NCI-H146 treated with DMSO at 0.1 percent for 48 hours (cell line): ENCODE results near the gene KCTD11.

Source experiments
- DNase-seq: peaks from one replicate; lab custom pipeline; 2025; ENCODE audit not compliant: unreplicated experiment; lab: John Stamatoyannopoulos, UW

The KCTD11 gene

DNA sequence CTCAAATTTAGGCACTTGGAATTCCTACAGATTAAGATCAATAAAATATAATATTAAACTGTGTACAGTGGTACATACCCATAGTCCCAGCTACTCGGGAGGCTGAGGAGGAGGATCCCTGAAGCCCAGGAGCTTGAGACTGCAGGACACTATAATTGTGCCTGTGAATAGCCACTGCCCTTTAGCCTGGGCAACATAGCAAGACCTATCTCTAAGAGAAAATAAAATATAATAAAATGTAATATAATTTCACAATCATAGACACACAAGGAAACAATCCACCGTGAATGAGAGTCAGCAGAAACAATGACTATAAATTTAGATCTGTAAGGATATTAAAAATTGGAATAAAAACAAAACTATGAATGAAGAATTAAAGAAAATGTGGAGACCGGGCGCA lies 18.9 kb downstream of the KCTD11 start:
- DNase-seq = no peak

DNA sequence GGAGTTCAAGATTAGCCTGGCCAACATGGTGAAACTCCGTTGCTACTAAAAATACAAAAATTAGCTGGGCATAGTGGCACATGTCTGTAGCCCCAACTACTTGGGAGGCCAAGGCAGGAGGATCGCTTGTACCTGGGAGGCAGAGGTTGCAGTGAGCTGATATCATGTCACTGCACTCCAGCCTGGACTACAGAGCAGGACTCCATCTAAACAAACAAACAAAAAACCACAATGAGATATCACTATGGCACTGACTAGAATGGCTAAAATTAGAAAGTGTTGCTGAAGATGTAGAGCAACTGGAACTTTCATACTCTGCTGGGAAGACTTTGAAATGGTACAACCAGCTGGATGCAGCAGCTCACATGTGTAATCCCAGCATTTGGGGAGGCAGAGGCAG lies 22.4 kb downstream of the KCTD11 start:
- no peak for DNase-seq

DNA sequence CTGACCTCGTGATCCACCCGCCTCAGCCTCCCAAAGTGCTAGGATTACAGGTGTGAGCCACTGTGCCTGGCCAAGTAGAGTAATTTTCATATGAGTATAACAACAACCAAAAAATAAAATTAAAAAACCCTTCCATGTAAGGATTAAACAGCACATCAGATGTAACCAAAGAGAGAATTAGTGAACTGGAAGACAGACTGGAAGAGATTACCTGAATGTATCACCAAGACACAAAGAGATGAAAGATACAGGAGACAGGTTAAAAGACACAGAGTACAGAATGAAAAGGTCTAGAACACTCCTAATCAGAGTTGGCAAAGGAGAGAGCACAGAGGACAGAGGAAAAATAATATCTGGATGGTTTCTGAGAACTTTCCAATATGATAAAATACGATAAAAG lies 27.2 kb downstream of the KCTD11 start:
- DNase-seq = no peak

DNA sequence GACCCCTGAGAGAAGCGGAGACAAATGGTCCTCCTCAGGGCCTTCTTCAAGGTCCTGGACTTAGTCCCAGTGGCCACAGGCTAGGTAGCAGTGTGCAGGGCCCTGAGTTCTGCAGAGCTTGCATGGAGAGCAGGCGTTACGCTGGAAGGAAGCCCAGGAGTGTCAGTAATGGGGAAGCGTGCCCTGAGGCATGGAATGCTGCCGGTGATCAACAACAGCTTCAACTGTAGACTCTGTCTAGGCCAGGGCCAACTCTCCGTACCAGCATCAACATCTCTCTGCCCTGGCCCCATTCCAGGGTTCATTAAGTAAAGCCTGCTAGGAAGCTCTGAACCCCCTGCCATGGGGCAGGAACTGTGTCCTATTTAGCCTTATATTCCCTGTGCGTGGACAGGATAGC lies 28.4 kb downstream of the KCTD11 start:
- DNase-seq = peak; percentile 35

DNA sequence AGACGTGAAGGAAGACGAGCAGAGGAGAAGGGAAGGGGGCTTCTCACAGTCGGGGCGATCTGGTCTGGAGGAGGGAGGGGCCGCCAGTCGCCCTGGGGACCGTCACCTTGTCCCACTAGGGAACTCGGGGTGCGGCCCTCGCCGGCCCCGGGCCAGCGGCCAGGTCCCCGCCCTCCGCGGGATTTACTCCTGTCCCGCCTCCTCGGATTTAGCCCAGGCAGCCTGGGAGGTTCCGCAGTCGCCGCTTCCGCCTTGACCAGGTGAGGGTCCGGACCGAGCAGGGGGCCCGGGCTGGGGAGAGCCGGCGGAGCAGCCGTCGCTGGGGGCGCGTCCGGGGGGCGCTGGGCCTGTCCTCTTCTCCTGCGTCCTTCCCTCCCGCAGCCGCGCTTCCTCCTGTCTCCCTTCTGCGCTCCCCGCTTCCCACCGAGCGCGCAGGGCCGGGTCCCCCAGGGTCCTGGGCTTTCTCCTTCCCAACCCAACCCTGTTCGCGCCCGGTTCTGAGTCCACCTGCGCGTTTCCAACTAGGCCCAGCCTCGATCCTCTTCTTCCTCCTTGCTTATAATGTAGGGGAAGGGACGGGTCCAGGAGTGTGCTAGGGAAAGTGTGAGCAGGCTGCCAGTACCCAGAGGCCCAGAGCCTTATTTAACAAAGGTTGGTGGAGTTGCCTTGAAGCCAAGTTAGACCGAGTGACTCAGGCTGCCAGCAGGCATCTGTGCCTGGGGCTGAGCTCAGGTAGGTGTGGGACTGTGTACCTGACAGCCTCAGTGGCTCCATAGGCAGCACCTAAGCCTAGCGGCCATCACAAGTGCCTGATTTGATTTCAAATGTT lies 29.1 kb downstream of the KCTD11 start, which contains the start of gene TNK1:
Gene TNK1 (plus strand): TSS at position 235 of the 829 bp plus-strand sequence. CDS start 1,838 bp downstream, outside the sequence.
- peak; percentile 14 for DNase-seq

DNA sequence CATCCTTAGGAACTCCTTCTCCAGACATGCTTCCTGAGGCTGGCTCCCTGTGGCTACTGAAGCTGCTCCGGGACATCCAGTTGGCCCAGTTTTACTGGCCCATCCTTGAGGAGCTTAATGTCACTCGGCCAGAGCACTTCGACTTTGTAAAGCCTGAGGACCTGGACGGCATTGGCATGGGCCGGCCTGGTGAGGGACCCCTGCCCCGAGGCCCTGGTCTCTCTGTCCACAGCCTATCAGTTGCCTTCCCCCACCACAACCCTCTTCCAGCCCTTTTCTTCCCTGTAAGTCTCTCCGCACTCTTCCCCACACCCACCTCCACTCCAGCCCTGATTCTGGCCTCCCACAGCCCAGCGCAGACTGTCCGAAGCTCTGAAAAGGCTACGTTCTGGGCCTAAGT lies 30.9 kb downstream of the KCTD11 start:
- DNase-seq = no peak

DNA sequence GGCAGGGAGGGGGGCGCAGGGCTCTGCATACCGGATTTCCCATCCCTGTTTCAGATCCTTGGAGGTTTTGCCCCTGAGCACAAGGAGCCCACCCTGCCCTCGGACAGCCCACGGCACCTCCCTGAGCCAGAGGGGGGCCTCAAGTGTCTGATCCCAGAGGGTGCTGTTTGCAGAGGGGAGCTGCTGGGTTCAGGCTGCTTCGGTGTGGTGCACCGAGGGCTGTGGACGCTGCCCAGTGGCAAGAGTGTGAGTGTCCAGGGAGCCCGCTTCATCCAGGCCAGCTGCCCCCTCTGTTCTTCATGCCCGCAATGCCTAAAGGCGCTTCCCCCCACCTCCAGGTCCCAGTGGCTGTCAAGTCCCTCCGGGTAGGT lies 31.4 kb downstream of the KCTD11 start:
- no peak for DNase-seq

DNA sequence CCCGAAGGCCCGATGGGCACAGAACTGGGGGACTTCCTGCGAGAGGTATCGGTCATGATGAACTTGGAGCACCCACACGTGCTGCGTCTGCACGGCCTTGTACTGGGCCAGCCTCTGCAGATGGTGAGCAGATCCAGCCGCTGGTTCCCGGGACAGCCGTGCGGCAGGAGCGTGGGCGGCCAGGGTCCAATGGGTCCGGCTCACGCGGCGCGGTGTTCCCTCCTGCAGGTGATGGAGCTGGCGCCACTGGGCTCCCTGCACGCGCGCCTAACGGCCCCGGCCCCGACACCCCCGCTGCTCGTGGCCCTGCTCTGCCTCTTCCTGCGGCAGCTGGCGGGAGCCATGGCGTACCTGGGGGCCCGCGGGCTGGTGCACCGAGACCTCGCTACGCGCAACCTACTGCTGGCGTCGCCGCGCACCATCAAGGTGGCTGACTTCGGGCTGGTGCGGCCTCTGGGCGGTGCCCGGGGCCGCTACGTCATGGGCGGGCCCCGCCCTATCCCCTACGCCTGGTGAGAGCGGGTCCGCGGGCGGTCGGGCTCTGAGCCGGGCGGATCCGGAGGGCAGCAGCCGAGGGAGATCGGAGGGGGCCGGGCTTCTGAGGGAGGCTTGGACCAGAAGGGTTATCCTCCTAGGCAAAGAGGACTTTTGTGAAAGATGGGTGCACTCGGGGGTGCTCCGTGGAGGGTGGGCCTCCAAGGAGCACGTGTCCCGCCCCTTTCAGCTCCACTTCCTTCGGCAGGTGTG lies 32.0 kb downstream of the KCTD11 start:
- peak; percentile 66 for DNase-seq

DNA sequence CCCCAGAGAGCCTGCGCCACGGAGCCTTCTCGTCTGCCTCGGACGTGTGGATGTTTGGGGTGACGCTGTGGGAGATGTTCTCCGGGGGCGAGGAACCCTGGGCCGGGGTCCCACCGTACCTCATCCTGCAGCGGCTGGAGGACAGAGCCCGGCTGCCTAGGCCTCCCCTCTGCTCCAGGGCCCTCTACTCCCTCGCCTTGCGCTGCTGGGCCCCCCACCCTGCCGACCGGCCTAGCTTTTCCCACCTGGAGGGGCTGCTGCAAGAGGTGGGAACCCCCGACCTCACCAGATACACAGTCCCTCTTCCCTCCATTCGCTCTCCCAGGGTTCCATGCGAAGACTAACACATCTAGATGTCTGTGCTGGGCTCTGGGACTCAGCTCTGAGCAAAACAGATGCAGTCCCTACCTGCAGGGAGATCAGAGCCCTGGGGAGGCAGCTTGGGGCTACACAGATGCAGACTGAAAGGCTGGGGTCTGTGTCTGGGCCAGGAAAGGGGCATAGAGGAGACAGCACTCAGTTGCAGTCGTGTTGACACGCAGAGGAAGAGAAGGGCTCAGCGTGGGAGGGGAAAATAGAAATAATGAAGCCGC lies 32.6 kb downstream of the KCTD11 start:
- no peak for DNase-seq

DNA sequence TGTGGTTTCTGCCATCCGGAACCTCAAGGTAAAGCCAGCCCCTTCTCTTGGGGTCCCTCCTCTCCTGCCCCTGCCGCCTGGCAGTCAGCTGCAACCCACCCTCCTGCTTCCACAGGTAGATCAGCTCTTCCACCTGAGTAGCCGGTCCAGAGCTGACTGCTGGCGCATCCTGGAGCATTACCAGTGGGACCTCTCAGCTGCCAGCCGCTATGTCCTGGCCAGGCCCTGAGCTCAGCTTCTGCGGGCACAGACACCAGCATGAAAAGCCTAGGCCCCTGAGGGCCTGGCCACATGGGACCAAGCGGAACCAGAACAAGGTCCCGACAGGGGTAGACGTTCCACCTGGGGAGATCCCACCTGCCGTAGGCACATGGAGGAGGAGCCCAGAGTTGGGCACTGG lies 36.9 kb downstream of the KCTD11 start:
- no peak for DNase-seq

DNA sequence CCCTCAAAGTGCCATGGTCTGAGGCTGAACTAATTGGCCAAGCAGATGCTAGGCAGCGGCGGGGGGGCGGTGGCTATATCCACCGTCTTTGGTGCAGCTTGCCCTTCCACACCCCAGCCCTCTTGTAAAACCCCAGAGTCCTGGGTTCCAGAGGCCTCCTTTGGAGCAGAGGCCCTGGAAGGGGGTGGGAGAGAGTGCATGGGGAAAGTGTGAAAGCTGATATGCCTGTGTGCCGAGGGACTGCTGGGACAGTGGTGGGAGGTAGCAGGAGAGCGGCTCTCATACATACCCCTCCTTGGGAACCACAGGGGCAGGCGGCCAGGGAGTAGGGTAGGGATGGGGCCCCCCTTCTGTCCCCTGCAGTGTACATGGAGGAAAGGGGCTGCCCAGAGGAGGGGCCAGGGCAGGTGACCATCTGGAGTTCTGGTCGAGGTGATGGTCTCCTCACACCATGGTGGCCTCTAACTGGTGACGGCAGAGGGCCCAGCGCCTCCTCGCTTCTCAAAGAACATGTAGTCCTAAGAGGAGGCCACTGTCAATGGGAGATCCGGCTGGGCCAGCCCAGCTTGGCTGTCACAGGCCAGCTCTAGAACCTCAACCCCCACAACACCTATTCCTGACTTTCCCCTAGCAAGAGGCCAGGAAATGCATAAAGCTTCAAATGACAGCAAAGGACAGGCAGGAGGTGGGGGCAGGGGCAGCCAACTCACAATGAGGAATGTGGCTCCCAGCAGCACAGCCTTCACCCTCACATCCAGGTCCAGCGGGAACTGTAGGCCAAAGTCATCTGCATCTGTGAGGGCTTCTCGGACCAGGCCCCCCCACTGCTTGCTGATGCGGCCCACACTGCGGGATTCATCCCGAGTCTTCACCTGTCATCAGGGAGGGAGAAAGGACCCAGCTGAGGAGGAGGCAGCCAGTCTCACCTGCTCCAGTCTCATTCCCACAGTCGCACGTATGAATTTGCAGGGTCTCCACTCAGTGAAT lies 38.3 kb downstream of the KCTD11 start:
- DNase-seq = no peak

DNA sequence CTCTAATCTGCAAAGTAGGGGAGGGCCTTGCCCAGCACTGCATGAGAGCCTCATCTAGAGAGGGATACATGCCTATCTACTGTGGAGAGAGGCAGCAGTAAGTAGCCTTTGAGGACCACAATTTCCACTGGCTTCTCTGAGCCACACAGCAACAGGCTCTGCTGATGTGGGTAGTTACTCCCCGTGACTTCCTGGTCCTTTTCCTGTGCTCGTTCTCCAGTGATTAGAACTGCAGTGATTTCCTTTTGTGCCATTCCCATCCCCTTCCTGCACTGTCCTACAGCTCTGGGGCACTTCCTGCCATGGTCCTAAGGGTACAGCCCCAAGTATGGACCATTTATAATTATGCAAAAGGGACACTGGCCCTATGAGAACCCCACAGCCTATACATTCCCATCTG lies 39.3 kb downstream of the KCTD11 start:
- no peak for DNase-seq

DNA sequence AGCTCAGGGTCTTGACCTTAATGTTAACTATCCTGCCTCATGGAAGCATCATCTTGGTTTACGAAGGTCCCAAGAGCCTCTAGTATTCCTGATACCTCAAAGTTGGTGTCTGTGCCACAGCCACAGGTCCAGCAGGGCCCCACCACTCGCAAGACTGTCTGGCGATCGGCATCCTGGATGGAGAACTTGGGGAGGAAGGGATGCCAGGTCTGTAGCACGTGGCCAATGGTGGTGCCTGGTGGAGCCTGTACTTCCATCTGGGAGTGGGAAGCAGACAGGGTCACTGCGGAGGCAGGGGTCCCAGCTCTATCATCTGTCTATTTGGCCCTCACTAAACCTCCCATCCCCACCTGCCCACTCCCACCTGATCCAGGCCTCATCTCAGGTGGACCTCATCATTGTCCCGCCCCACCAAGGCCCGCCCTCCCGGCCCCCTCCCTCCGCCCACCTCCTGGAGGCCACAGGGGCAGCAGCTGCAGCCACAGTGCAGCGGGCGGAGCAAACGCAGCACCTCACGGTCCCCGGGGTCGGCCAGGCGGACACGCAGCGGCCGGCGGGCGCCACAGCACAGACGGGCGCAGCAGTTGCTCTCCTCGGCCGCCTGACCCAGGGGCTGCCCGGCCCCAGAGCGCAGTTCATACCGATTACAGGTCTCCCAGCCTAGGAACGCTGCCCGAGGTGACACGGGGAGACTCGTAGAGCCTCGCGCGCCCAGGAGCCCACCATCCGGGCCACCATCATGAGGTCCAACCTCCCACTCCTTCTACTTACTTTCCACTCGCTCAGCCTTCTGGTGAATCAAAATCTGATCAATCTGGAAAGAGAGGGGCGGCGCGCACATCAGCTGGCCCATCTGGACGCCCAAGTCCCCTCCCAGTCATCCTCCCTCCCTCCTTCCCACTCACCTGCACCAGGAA lies 41.0 kb downstream of the KCTD11 start:
- DNase-seq = no peak

DNA sequence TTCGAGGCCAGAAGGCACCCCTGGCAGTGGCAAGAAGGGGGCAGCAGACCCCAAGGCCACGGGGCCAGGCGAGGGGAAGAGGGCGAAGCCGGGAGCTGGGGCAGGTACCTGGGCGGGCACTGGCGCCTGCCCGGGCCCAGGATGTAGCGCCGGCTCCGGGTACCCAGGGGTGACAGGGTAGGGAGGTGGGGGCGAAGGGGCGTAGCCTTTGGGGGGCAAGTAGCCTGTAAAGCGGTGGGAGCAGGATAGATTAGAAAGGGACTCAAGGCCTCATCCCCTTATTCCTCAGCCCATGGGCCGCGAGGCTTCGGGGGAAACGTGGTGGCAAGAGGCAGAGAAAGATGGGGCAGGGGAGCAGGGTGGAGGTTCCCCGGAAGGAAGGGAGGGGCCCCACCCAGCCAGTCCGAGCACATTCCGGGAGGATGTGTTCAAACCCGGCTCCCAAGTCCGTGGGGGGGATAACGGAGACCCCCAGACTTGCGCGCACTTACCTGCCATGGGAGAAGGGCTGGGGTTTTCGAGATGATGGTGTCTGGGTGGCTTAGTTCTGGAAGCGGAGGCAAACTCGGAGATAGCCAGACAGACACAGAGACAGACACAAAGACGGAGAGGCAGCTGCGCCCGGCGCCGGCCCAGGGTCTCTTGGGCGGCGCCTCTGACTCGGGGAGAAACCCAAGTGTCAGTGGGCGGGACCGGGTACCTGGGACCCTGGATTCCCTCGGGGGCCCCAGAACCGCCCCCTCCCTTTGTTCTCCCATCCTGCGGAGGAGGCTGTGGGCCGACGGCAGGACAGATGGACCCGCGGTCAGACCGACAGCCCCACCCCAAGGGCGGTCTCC lies 41.9 kb downstream of the KCTD11 start:
- DNase-seq = peak; percentile 51

DNA sequence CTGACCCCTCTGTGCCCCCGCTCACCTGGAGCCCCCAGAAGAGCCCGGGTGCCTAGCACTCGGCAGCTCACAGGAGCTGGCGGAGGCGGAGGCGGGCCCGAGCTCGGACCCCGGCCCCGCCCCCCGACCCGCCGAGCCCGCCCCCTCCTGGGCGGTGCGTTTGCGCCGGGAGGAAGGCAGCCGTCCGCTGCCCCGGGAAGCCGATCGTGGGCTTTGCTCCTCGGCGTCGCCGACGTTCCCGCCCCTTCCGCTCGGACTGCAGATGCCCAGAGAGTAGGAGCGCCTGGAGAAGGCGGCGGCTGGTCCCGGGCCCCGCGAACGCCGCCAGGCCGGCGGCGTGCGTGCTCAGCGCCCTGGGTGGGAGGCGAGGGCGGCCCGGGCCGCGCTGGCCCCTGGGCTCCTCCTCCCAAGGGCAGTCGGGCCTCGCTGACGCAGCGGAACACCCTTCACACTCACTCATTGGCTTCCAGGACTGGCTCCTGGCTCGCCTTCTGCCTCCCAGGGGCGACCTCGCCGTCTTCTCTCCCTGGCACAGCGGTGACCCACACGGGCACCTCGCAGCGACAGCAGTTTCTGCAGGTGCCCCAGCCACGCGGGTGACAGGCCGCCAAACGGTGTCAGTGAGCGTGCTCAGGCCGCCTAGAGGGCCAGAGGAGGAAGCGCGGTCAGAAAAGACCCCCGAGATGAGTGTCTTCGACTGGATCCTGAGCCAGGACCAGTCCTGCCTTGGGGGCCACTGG lies 42.7 kb downstream of the KCTD11 start, which contains the start of gene PLSCR3:
Gene PLSCR3 (minus strand): TSS at position 74 of the 740 bp plus-strand sequence. CDS start 415 bp downstream, outside the sequence.
- DNase-seq = peak; percentile 85

DNA sequence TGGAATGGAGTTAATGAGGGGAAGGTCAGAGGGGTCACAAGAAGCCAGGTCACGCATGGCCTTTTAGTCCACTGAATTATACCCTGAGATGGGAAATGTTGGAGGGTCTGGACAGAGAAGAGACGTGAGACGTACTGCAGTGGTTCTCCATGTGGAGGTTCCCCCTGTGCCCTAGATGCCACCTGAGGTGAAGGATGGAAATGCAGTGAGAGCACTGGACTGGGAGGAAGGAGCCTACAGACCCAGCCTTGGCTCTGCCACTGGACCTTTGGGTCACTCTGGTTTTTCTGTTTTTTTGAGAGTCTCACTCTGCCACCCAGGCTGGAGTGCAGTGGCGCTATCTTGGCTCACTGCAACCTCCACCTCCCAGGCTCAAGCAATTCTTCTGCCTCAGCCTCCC lies 44.2 kb downstream of the KCTD11 start:
- no peak for DNase-seq

DNA sequence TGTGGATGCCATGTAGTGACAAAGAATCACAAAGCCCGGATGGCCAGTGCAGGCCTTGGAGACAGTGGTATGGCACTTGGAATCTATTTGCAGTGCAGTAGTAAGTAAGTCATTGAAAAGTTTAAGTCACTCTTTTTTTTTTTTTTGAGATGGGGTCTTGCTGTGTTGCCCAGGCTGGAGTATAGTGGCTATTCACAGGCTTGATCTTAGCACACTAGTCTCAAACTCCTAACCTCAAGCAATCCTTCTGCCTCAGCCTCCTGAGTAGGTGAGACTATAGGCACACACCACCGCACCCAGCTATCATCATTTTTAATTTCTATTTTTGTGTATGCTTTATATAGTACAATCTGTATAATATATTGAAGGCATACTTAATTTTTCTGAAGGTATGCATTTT lies 46.6 kb downstream of the KCTD11 start:
- no peak for DNase-seq
